ENCODE results near the gene SDK1. TPM values are rescaled to one million over a fixed set of nuclear protein-coding genes. Genes with fewer than 3 reads are reported as not detected.
A peak's percentile ranks its signal among the peaks of the same experiment; 100 is the strongest.

SDK1 gene
- total RNA-seq, 1 experiment from 2014 or later = 9.3 TPM

GRCh38 chr7:3616306-3616705 is 315.3 kb downstream of the SDK1 start (continued):
- TF ChIP-seq AFF4 (CRISPR knock-in tag; IDR thresholded peaks at IDR 0.05; ENCODE audit: borderline replicate concordance) (no peak), ZMAT4 (CRISPR knock-in tag; IDR thresholded peaks at IDR 0.05) (no peak), ATF1 (CRISPR knock-in tag; IDR thresholded peaks at IDR 0.05) (no peak), TP53 (CRISPR knock-in tag; IDR thresholded peaks at IDR 0.05) (no peak), USF1 (CRISPR knock-in tag; IDR thresholded peaks at IDR 0.05) (no peak), USF2 (CRISPR knock-in tag; IDR thresholded peaks at IDR 0.05) (no peak), GTF2I (CRISPR knock-in tag; conservative IDR thresholded peaks at IDR 0.05) (no peak), RELA (CRISPR knock-in tag; IDR thresholded peaks at IDR 0.05; ENCODE audit: borderline replicate concordance) (no peak), STAT6 (CRISPR knock-in tag; conservative IDR thresholded peaks at IDR 0.05; ENCODE audit: low read depth) (no peak), ZNF416 (CRISPR knock-in tag; IDR thresholded peaks at IDR 0.05) (no peak), SMAD3 (CRISPR knock-in tag; IDR thresholded peaks at IDR 0.05; ENCODE audit: borderline replicate concordance) (no peak)

GRCh38 chr7:3630081-3630480 is 329.0 kb downstream of the SDK1 start:
- POLR2A ChIA-PET = no interaction called here
- Mint-ChIP-seq H3K27ac (no peak overlapping the region), H3K9me3 (peaks cover 27% of the 10 kb centered on the region), H3K36me3 (peaks cover 28% of the 10 kb centered on the region), H3K4me1 (no peaks in the 10 kb centered on the region), H3K27me3 (ENCODE audit: low read depth) (no peaks in the 10 kb centered on the region; the same call in 1 of the 2 replicates), H3K4me3 (no peak overlapping the region)
- DNase-seq (ENCODE audit: low spot score) = no peak
- CTCF ChIA-PET = no interaction called here
- TF ChIP-seq NFE2L1 (CRISPR knock-in tag; IDR thresholded peaks at IDR 0.05) = no peak
- TF ChIP-seq GTF2I (CRISPR knock-in tag; conservative IDR thresholded peaks at IDR 0.05) = 0 out of 2 replicates have a peak, but pooled peaks have one; percentile 33
- no peak for ATAC-seq

- CTCF ChIA-PET = no interaction called here
- ATAC-seq = no peak
- POLR2A ChIA-PET = no interaction called here
- Mint-ChIP-seq H3K4me1 (no peaks in the 10 kb centered on the region), H3K9me3 (peaks cover 20% of the 10 kb centered on the region), H3K36me3 (peaks cover 19% of the 10 kb centered on the region), H3K27me3 (ENCODE audit: low read depth) (no peaks in the 10 kb centered on the region; the same call in 1 of the 2 replicates), H3K4me3 (no peak overlapping the region), H3K27ac (no peak overlapping the region)
- DNase-seq (ENCODE audit: low spot score) = no peak
- TF ChIP-seq MAX (CRISPR knock-in tag; IDR thresholded peaks at IDR 0.05) = no peak
- no peak for TF ChIP-seq AFF4 (CRISPR knock-in tag; IDR thresholded peaks at IDR 0.05; ENCODE audit: borderline replicate concordance)
- TF ChIP-seq GRHL2 (CRISPR knock-in tag; IDR thresholded peaks at IDR 0.05; ENCODE audit: insufficient replicate concordance, severe bottlenecking) = no peak
- TF ChIP-seq USF1 (CRISPR knock-in tag; IDR thresholded peaks at IDR 0.05) = no peak
- no peak for TF ChIP-seq CBFB (CRISPR knock-in tag; IDR thresholded peaks at IDR 0.05; ENCODE audit: low read depth)
- no peak for TF ChIP-seq HMGXB4 (CRISPR knock-in tag; IDR thresholded peaks at IDR 0.05)
- no peak for TF ChIP-seq TP53 (CRISPR knock-in tag; IDR thresholded peaks at IDR 0.05)
- TF ChIP-seq SP1 (CRISPR knock-in tag; conservative IDR thresholded peaks at IDR 0.05) = no peak
Observed at GRCh38 chr7:3634396-3634795, 333.3 kb downstream of the SDK1 start.

Data from WTC11 (cell line).